ENCODE results near the gene LAMA5. TPM values are rescaled to one million over a fixed set of nuclear protein-coding genes. Genes with fewer than 3 reads are reported as not detected.

The LAMA5 gene
- total RNA-seq, 1 donor, result 11.1 TPM

DNA sequence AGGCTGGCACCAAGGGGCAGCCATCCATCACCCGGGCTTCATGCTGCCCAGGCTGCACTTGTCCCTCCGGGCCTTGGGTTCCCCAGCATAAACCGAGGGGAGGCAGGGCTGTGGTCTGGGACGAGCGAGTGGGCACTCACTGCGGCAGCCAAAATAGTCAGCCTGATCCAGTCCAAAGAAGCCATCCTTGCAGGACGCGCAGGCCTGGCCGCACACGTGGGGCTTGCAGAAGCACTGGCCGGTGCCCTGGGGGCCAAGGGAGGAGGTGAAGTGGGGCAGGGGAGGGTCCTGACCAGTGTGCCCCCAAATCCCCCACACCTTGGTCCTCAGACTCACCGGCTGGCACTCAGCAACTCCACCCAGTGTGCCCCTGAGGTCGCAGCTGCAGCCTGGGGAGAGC is 32.2 kb downstream of the LAMA5 start:
- DNase-seq (ENCODE audit: low read depth), result no peak
- TF ChIP-seq, protein P1, sequence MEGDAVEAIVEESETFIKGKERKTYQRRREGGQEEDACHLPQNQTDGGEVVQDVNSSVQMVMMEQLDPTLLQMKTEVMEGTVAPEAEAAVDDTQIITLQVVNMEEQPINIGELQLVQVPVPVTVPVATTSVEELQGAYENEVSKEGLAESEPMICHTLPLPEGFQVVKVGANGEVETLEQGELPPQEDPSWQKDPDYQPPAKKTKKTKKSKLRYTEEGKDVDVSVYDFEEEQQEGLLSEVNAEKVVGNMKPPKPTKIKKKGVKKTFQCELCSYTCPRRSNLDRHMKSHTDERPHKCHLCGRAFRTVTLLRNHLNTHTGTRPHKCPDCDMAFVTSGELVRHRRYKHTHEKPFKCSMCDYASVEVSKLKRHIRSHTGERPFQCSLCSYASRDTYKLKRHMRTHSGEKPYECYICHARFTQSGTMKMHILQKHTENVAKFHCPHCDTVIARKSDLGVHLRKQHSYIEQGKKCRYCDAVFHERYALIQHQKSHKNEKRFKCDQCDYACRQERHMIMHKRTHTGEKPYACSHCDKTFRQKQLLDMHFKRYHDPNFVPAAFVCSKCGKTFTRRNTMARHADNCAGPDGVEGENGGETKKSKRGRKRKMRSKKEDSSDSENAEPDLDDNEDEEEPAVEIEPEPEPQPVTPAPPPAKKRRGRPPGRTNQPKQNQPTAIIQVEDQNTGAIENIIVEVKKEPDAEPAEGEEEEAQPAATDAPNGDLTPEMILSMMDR (IDR thresholded peaks at IDR 0.05; ENCODE audit: insufficient read depth, low read length), result no peak
- no peak overlapping the region for H3K4me3 ChIP-seq (ENCODE audit: low read depth, low read length)

DNA sequence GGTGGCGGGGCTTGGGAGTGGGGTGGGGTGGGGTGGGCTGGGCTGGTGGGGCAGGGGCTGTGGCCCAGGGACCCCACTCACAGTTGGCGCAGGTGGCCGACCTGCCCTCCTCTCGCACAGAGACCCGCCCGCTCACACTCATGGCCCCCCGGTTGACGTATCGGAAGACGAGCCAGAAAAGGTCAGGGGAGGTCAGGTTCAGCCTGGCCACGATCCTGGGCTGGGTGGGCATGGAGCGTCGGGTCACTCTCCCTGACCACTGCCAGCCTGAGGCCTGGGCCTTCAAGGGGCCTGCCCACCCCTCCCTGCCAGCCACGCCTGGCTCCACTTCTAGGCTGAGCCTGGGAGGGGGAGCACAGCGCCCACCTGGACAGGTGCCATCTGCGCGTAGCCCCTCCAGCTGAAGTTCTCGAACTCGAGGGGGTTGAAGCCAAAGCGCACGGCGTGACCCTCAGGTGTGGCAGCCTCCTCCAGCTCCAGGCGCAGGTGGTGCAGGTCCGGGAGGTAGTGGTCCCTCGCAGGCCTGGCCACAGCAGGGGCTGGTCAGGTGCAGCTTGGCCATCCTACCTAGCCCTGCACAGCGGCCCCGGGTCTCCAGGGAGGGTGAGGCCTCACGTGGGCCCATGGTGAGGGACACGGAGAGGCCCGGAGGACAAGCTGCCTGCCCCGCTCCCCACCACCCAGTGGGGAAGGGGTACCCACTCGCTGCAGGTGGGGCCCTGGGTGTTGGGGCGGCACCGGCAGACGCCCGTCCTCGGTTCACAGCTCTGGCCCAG is 33.1 kb downstream of the LAMA5 start:
- DNase-seq (ENCODE audit: low read depth), result no peak
- TF ChIP-seq, protein P1 (IDR thresholded peaks at IDR 0.05; ENCODE audit: insufficient read depth, low read length), result no peak
- no peak overlapping the region for H3K4me3 ChIP-seq (ENCODE audit: low read depth, low read length)

DNA sequence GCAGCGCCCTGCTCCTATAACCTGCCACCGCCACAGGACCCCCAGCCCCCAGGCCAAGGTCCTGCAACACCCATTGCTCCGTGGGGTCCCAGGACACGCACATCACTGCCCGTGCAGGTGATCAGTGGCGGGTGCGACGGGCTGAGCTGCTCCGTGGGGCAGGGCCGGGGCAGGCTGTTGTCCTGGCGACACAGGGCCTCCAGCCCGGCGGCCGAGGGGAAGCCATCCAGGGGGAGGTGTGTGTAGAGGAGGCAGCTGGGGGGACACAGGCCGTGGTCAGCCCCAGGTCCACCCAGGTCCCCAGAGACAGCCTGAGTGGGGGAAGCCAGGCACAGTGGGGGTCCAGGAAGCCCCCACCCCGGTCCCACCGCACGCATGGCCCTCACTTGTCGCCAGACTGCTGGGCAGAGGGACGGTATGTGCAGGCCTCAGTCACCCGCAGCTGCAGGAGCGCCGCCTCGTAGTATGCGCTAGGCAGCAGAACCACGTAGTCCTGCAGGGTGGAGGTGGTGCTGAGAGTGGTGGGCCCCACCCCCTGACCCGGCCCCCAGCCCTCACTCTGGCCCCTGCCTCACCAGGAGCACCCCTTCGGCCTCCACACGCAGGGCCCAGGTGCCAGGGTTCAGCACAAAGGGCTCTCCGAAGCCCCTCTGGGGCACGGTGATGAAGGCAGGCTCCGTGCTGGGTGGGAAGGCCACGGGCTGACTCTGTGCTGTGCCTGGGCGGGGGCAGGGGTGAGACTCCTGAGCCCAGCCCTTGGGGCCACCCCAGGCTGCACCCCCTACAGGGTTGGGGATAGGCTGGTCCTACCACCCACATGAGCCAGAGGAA is 33.9 kb downstream of the LAMA5 start:
- H3K4me3 ChIP-seq (ENCODE audit: low read depth, low read length), result no peak overlapping the region
- no peak for DNase-seq (ENCODE audit: low read depth)
- TF ChIP-seq, protein P1 (IDR thresholded peaks at IDR 0.05; ENCODE audit: insufficient read depth, low read length), result no peak

DNA sequence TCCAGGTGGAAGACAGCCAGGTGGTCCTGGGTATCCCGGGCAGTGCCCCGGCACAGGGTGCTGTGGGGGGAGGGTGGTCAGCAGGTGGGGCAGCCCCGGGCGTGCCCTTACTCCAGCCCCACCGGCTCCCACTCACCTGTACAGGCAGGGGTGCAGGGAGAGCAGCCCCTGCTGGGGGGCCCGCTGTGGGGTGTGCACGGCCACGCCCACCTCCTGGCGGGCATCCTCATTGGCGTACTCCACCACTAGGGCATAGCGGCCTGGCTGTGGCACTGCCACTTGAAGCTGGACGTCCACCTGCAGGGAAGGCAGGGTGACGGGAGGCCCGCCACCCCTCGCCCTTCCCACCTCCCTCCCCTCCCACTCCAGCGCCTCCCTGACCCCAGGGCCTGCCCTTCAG is 34.7 kb downstream of the LAMA5 start:
- TF ChIP-seq, protein P1 (IDR thresholded peaks at IDR 0.05; ENCODE audit: insufficient read depth, low read length), result no peak
- DNase-seq (ENCODE audit: low read depth), result no peak
- no peak overlapping the region for H3K4me3 ChIP-seq (ENCODE audit: low read depth, low read length)

DNA sequence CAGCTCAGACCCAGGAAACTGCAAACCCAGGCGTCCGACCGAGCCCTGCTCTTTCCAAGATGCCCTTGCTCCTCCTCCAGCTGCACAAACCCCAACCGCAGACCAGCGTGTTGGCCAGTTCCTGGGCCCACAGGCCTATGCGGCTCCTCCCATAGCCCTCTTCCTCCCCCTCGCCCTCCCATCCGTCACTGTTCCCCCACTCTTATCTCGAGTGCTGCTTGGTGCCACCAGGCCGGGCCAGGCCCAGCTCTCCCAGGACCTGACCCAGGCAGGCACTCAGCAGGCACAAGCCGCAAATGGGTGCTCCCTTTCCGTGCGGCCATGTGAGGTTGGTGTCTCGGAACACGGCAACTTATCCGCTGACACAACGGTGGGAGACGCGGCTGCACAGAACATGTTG is 35.8 kb downstream of the LAMA5 start:
- DNase-seq (ENCODE audit: low read depth), result no peak
- H3K4me3 ChIP-seq (ENCODE audit: low read depth, low read length), result no peak overlapping the region
- TF ChIP-seq, protein P1 (IDR thresholded peaks at IDR 0.05; ENCODE audit: insufficient read depth, low read length), result no peak

DNA sequence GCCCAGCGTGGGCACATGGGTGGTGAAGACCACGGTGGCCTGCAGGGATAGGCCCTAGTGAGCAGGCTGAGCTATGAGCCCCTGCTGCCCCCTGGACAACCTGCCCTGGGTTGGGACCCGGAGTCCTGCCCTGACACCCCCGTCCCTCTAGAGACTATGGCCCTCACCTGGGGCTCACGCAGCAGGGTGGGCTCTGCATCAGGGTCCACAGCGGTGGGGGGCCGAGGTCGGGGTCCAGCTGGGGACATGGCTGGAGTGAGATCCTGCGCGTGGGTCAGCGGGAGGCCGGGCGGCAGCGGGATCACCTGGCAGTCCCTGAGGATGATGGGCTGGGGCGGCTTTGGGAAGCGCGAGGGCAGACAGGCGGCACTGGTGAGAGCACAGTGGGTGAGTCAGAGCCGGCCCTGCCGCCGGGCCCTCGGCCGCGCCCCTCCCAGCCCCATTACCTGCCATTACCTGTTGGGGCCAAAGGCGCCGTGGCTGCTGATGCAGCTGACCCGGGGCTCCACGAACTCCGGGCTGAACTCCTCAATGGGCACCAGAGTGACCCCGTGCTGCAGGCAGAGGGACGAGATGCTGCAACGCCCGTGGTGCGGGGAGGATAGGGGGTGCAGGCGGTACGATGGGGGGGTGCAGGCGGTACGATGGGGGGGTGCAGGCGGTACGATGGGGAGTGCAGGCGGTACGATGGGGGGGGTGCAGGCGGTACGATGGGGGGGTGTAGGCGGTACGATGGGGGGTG is 36.4 kb downstream of the LAMA5 start:
- DNase-seq (ENCODE audit: low read depth), result no peak
- no peak overlapping the region for H3K4me3 ChIP-seq (ENCODE audit: low read depth, low read length)
- TF ChIP-seq, protein P1 (IDR thresholded peaks at IDR 0.05; ENCODE audit: insufficient read depth, low read length), result no peak

All from fibroblast of the aortic adventitia (primary cell).